Upper lobe of right lung (tissue), 1 donor: Measurements from ENCODE around the gene ALDH18A1. TPM values are rescaled to one million over a fixed set of nuclear protein-coding genes. Genes with fewer than 3 reads are reported as not detected.

Experiments used
- ATAC-seq: fragments of 200-7000 bp; cut with Tn5 transposase; one replicate; pipeline ENCODE4 v1.9.1; 2020; ENCODE audit warnings: mild to moderate bottlenecking, moderate library complexity
- DNase-seq: peaks from one replicate; pipeline ENCODE4 v3.0.0-alpha.2; 2020
- H3K27ac ChIP-seq: fragments of 200-600 bp; one replicate; pipeline ENCODE4 v1.8.0; 2022
- H3K27me3 ChIP-seq: fragments of 200-600 bp; one replicate; pipeline ENCODE4 v1.8.0; 2022; ENCODE audit warnings: mild to moderate bottlenecking
- H3K36me3 ChIP-seq: fragments of 200-600 bp; one replicate; pipeline ENCODE4 v1.8.0; 2022
- H3K4me1 ChIP-seq: fragments of 200-600 bp; one replicate; pipeline ENCODE4 v1.8.0; 2022
- H3K4me3 ChIP-seq: fragments of 200-600 bp; one replicate; pipeline ENCODE4 v1.8.0; 2022; ENCODE audit warnings: mild to moderate bottlenecking
- H3K9me3 ChIP-seq: fragments of 200-600 bp; one replicate; pipeline ENCODE4 v1.8.0; 2022
- intact Hi-C: fragments of 100-400 bp; cut with DNase I; formaldehyde crosslinking; loops from one replicate; pipeline ENCODE4 v1.11.0; 2022
- total RNA-seq: library from RNA; stranded (reverse); fragmentation: NEBNext Ultra II Directional; extraction: Animal tissue kit (Norgen Biotek cat#: 25700); gene quantifications from one replicate; pipeline ENCODE4 v1.2.1, GENCODE V29; 2021
- TF ChIP-seq, protein P1 (sequence below): fragments of 200-600 bp; IDR thresholded peaks from one replicate; pipeline ENCODE4 v1.8.0; 2022; ENCODE audit warnings: antibody characterized with exemption
- donor health status: DM: no; HTN: yes; CAD: no; lungs with severe emphysema.

Gene ALDH18A1
- total RNA-seq, 1 donor from 2014 or later, result 32.8 TPM

DNA sequence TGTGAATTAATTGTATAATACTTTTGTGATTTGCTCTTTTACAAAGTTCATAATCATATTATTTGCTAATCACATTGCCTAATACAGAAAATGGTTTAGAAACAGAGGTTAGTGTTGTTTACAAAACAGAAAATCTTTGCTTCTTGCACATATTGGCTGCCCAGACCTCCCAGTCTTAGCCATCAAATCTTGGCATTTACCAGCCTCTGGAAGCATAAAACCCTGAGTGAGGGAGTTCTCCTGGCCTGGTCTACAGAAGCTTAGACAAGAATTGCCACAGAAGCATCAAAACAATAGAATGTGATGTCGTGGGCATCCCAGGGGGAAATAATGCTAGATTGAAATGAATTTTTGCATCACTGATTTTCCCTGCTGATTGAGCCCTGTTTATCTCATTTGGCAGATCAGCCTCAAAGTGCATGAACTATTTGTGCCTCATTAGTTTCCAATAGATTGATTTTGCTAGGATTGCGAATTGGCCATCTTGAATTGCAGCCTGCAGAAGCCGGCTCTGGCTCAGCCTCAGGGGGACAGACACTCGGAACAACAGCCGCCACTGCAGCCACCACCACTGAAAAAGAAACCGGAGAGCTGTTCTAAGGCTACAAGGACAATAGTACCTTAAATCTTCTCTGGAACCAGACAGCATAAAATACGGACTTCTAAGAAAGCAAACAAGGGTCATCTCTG is 84.2 kb downstream of the ALDH18A1 start:
- no peak for ATAC-seq
- Histone ChIP-seq H3K4me3 (no peak overlapping the region), H3K27ac (no peak overlapping the region), H3K9me3 (no peaks in the 10 kb centered on the region), H3K36me3 (no peaks in the 10 kb centered on the region), H3K27me3 (no peaks in the 10 kb centered on the region), H3K4me1 (no peaks in the 10 kb centered on the region)
- DNase-seq, result no peak
- intact Hi-C loops, result no loop called here
- TF ChIP-seq, protein P1, sequence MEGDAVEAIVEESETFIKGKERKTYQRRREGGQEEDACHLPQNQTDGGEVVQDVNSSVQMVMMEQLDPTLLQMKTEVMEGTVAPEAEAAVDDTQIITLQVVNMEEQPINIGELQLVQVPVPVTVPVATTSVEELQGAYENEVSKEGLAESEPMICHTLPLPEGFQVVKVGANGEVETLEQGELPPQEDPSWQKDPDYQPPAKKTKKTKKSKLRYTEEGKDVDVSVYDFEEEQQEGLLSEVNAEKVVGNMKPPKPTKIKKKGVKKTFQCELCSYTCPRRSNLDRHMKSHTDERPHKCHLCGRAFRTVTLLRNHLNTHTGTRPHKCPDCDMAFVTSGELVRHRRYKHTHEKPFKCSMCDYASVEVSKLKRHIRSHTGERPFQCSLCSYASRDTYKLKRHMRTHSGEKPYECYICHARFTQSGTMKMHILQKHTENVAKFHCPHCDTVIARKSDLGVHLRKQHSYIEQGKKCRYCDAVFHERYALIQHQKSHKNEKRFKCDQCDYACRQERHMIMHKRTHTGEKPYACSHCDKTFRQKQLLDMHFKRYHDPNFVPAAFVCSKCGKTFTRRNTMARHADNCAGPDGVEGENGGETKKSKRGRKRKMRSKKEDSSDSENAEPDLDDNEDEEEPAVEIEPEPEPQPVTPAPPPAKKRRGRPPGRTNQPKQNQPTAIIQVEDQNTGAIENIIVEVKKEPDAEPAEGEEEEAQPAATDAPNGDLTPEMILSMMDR, result no peak

DNA sequence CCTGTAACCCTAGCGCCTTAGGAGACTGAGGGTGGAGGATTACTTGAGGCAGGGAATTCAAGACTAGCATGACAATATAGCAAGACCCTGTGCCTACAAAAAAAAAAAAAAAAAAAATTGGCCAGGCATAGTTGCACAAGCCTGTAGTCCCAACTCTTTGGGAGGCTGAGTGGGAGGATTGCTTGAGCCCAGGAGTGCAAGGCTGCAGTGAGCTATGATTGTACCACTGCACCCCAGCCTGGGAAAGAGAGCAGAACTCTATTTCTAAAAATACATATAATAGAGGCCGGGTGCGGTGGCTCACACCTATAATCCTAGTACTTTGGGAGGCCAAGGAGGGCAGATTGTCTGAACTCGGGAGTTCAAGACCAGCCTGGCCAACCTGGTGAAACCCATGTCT is 85.1 kb downstream of the ALDH18A1 start:
- no peaks in the 10 kb centered on the region for H3K4me1 ChIP-seq
- TF ChIP-seq, protein P1, result no peak
- H3K4me3 ChIP-seq, result no peak overlapping the region
- intact Hi-C loops, result no loop called here
- H3K27me3 ChIP-seq, result no peaks in the 10 kb centered on the region
- no peaks in the 10 kb centered on the region for H3K36me3 ChIP-seq
- no peak overlapping the region for H3K27ac ChIP-seq
- no peaks in the 10 kb centered on the region for H3K9me3 ChIP-seq
- DNase-seq (no peak), ATAC-seq (no peak)

GRCh38 chr10:95569368-95569767 is 87.1 kb downstream of the ALDH18A1 start:
- TF ChIP-seq, protein P1, result no peak
- DNase-seq (no peak), ATAC-seq (no peak)
- no peak overlapping the region for H3K4me3 ChIP-seq
- no peaks in the 10 kb centered on the region for H3K36me3 ChIP-seq
- H3K27ac ChIP-seq, result no peak overlapping the region
- intact Hi-C loops, result no loop called here
- H3K27me3 ChIP-seq, result no peaks in the 10 kb centered on the region
- no peaks in the 10 kb centered on the region for H3K9me3 ChIP-seq
- no peaks in the 10 kb centered on the region for H3K4me1 ChIP-seq

GRCh38 chr10:95567903-95568630 is 88.4 kb downstream of the ALDH18A1 start:
- no peaks in the 10 kb centered on the region for H3K4me1 ChIP-seq
- intact Hi-C loops, result no loop called here
- H3K4me3 ChIP-seq, result no peak overlapping the region
- ATAC-seq, result no peak
- H3K36me3 ChIP-seq, result no peaks in the 10 kb centered on the region
- no peak for DNase-seq
- no peaks in the 10 kb centered on the region for H3K9me3 ChIP-seq
- no peaks in the 10 kb centered on the region for H3K27me3 ChIP-seq
- TF ChIP-seq, protein P1, result no peak
- H3K27ac ChIP-seq, result no peak overlapping the region

GRCh38 chr10:95566136-95566535 is 90.4 kb downstream of the ALDH18A1 start:
- no peaks in the 10 kb centered on the region for H3K4me1 ChIP-seq
- no peaks in the 10 kb centered on the region for H3K36me3 ChIP-seq
- no peaks in the 10 kb centered on the region for H3K9me3 ChIP-seq
- H3K27ac ChIP-seq, result no peak overlapping the region
- intact Hi-C loops, result no loop called here
- ATAC-seq (no peak), DNase-seq (no peak)
- no peaks in the 10 kb centered on the region for H3K27me3 ChIP-seq
- TF ChIP-seq, protein P1, result no peak
- no peak overlapping the region for H3K4me3 ChIP-seq
